HG02678 (cell line): ENCODE results near the gene PLXNB2.

Source experiments
- ATAC-seq: cut with Tn5 transposase; IDR thresholded peaks from one replicate; pipeline ENCODE4 v1.9.1; 2021; ENCODE audit warnings: mild to moderate bottlenecking, moderate library complexity; ENCODE audit not compliant: unreplicated experiment

Gene PLXNB2

GRCh38 chr22:50267591-50268390 lies 39.7 kb downstream of the PLXNB2 start:
- ATAC-seq: no peak

DNA sequence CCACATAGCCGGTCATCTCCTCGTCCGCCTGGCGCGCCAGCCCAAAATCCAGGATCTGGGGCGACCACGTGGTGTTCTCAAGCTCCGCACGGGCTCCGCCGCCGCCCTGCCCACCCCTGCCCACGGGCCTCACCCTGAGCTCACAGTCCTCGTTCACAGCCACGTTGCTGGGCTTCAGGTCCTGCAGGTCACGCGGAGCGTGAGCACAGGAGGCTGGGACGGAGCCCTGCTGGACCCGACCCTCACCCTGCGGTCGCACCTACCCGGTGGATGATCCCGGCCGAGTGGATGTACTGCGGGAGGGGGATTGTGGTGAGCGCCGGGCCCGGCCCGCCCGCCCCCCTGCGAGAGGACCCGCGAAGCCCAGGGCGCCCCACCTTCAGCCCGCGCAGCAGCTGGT lies 40.5 kb downstream of the PLXNB2 start:
- no peak for ATAC-seq

DNA sequence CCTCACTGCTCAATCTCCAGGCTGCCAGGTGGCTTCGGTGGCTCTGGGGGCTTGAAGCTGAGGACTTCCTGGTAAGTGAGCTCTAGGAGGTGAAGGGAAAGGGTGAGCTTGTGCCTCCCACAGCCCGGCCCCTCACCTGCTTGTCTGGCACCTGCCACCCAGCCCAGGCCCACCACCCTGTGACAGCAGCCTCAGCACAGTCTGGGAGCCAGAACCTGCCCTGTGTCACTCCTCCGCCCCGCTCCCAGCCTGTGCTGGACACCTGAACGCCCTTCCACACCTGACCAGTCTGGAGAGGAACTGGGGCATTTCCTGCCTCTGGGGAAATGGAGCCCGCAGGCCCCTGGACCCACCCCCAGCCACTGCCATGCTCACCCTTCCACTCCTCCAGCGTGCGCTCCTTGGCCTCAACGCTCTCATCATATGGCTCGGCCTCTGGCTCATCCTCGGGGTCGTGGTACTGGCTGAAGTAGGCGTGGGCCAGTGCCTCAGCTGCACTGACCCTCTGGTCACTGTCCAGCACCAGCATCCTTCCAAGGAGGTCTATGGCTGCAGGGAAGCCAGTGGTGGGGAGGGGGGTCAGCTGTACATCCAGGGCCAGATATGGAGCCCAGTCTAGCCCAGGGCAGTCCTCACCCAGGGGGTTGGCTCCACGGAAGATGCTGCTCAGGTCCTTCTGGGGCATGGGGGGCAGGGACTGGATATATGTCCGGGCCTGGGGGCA lies 42.3 kb downstream of the PLXNB2 start:
- ATAC-seq: no peak

GRCh38 chr22:50264104-50264745 lies 43.2 kb downstream of the PLXNB2 start:
- ATAC-seq: no peak

DNA sequence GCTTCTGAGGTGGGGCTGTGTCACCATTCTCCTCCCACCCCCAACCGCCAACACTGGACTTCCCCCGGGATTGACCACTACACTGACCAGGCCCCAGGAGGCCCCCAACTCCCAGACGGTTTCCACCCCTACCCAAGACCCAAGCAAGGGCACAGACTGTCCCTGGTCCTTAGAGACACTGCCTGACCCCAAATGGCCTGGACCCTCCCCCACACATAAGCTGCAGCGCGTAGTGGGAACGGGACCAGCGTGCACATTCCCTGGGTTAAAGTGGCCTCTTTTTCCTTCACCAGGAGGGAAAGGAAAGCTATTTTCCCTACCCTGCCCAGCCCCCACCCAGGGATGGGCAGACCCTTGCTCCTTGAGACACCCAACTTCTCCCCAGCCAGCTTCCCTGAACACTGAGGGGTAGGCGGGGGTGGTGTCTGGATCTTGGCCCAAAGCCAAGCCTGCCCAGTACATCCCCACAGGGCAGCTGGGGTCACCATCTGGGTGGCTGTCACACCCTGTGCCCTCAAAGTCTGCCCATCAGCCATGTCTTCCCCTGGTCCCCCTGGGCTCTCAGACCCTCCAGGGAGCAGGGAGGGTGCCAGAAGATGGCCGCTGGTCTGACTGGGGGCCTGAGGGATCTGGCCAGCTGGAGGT lies 44.4 kb downstream of the PLXNB2 start:
- ATAC-seq: no peak

DNA sequence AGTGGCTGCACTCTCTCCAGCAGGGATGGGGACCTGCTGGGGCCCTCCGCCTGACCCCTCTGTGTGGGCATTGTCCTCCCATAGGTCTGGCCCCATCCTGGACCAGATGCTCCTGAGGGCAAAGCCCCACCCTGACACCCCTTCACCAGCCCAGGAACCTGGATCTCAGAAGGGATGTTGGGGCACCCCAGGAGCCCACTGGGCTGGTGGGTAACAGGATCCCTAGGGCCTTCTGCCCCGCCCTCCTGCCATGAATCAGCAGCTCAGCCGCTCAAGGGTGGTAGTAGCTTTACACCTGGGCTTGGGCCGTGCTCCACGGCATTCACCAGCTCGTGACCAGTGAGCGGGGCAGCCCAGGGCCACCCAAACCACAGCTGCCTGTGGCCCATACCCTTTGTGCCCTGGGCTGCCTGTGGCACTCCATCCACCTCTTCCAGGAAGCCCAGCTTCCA lies 45.0 kb downstream of the PLXNB2 start:
- ATAC-seq: no peak

- peak; percentile 52 for ATAC-seq
Measured at GRCh38 chr22:50261615-50262459, 45.6 kb downstream of the PLXNB2 start, which contains the start of gene MAPK12. Gene MAPK12 (minus strand): TSS chr22:50261683. CDS start chr22:50261509, 174 bp downstream.

- ATAC-seq: peak; percentile 28
Measured at GRCh38 chr22:50260801-50261614, 46.4 kb downstream of the PLXNB2 start.

- no peak for ATAC-seq
Measured at GRCh38 chr22:50260434-50260800, 47.0 kb downstream of the PLXNB2 start.

DNA sequence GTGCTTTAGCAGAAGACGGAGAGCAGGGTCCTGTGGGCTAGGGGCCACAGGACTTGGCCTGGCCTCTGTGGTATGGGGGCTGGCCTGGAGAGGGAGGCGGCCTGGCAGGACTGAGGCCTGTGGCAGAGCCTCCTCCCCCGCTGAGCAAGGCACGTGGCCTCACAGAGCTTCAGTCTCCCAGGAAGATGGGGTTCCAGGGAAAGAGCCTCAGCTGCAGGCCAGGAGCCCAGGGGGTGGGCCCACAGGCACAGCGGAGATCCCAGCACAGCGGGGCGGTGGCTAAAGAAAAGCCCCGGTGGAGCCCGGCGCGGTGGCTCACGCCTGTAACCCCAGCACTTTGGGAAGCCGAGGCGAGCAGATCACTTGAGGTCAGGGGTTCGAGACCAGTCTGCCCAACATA lies 48.1 kb downstream of the PLXNB2 start:
- no peak for ATAC-seq

GRCh38 chr22:50258361-50259292 lies 48.8 kb downstream of the PLXNB2 start:
- ATAC-seq: no peak

DNA sequence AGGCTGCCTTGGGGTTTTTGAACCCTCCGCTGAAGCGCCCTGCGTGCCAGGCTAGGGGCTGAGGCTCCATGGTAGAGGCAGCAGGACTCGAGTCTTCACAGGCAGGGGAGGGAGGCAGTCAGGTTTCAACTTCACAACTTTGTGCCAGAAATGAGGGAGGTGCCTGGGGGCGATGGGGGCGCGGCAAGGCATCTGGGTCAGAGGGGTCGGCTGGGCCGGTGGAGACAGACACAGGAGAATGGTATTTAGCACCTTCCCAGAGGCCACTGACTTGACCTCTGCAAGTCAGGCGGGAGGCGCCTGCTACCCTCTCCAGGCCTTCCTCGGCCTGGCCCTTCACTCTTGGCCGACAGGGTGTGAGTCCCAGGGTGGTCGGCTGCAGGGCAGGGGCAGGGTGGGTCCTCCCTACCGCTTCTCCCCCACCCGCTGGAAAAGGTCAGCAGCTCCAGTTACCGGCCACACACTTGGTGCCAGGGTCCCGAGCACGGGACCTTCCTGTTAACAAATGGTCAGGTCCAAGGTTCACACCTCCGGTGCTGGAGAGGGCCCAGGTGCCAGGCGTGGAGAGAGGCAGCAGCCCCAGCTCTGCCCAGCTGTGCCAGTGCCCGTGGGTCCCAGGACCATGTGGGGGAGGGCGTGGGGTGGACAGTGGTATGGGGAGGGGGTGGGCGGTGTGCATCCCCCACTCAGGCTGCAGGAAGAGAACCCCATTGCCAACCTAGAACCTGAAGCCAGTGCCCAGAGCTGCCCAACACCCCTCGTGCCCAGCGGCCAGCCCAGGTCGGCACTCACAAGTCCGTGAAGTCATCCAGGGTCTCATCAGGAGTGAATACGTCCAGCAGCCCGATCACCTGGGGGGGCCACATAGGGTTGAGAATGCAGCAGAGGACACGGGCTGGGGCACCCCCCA lies 49.7 kb downstream of the PLXNB2 start:
- ATAC-seq: no peak

DNA sequence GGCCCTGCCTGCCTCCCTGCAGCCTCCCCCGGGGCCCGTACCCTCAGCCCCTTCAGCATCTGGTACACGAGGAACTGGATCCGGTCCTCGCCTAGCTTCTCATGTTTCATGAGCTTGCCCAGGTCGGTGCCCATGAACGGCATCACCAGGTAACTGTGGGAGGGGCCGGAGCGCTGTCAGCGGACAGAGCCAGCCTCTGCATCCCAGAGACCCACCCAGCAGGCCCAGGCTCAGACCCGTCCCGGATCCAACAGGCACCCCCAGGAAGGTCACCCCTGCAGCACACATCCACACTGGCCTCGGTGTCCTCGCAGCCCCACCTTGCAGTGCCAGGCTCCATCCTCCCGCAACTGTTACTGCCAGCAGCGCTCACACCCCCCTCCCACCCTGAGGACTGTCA lies 50.4 kb downstream of the PLXNB2 start:
- ATAC-seq: no peak

DNA sequence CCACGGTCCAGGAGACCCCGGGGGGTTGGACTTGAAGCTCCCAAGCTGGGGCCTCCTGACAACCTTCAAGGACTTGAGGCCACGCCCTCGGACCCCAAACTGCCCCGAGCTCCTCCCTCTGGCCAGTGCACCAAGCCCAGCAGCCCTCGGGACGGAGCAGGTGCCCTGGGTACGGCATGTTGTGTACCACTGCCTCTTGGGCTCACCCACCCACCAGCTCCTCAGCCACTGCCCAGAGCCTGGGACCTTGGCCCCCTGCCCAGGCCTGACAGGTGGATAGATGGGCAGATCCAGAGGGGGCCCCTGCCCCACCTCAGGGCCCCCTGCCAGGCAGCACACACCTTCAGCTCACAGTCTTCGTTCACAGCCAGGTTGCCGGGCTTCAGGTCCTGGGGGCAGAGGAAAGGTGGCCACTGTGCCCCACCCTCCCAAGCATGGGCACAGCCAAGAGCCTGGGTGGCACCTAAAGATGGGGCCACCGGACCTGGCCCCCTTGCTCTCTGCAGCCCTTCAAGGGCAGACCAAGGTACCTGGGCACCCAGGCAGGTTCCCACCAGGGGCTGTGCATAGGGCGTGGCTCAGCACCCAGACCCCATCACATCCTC lies 51.1 kb downstream of the PLXNB2 start:
- no peak for ATAC-seq

DNA sequence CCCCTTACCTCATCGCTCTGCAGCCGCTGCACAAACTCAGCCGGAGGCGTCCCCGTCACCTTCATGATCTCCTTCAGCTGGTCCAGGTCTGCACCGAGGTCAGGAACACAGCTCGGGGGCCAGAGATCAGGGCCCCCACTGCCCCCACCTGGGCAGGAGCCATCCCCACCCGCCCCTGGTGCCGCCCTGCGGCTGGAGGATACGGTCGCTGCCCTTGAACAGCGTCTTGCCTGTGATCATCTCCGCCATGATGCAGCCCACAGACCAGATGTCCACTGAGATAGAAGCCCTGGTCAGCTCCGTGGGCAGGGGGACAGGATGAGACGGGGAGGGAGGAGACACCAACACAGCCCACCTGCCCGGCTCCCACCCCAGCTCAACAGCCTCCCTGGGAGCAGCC lies 51.8 kb downstream of the PLXNB2 start:
- no peak for ATAC-seq

GRCh38 chr22:50255099-50255498 lies 52.3 kb downstream of the PLXNB2 start:
- ATAC-seq: no peak

DNA sequence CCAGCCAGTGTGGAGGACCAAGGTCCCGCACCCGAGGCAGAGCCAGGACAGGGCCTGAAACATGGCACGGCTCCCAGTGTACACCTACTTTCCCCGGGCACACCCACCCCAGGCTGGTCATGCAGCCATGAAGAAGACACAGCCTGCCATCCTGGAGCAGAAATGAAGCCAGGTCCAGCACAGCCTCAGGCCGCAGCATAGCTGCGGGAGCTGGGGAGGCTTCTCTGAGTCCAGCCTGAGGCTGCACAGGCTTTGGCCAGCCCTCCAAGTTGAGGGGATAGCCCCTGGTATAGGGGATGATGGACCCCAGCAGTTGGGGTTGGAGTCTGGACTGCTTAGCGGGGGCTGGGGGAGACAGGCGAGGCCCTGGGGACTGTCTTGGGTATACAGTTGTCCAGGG lies 53.5 kb downstream of the PLXNB2 start:
- ATAC-seq: no peak
